GM21528 (cell line): ENCODE measurements around the gene LRP5.
"Not testable (repeated sequence)": the region's sequence is repeated elsewhere in the genome, so short reads cannot be mapped to it uniquely, and the experiment has no call there.

ENCODE experiments used
- ATAC-seq: cut with Tn5 transposase; IDR thresholded peaks from one replicate; pipeline ENCODE4 v1.9.1; 2021; ENCODE audit warnings: mild to moderate bottlenecking, moderate library complexity; ENCODE audit not compliant: unreplicated experiment, low FRiP score

The LRP5 gene

DNA sequence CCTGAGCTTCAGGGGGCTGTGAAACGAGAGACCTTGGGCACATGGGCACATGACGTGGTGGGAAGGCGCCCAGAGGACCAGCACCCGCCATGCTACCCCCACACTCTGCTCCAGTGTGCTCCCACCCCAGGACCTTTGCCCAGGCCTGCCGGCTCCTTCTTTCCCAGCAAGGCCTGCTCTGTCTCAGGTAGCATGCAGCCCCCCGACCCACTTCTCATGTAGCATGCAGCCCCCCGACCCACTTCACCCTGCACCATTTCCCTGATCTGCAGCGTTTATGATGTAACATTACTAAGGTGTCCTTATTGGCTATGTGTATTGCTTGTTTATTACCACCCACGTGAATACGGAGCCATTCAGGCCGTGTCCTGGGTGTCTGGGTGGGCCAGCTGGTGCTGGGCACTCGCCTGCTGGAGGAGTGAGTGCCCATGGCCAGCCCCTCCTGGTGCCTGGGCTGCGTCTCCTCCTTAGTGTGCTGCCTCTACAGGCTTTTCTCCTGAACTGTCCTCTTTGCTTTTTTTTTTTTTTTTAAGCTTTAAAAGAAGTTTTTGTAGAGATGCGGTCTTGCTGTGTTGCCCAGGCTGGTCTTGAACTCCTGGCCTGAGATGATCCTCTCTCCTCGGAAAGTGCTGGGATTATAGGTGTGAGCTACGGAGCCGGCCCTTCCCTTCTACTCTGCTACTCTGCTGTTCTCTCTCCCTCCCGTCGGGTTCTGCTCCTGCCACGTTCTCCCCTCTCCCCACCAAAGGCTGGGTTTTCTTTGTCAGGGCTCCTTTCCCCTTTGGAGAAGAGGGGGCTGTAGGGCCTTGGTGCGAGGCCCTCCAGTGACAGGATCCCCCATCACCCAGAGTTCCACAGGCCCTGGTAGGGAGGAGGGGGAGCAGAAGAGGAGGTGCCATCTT lies 29.4 kb downstream of the LRP5 start:
- ATAC-seq = no peak

DNA sequence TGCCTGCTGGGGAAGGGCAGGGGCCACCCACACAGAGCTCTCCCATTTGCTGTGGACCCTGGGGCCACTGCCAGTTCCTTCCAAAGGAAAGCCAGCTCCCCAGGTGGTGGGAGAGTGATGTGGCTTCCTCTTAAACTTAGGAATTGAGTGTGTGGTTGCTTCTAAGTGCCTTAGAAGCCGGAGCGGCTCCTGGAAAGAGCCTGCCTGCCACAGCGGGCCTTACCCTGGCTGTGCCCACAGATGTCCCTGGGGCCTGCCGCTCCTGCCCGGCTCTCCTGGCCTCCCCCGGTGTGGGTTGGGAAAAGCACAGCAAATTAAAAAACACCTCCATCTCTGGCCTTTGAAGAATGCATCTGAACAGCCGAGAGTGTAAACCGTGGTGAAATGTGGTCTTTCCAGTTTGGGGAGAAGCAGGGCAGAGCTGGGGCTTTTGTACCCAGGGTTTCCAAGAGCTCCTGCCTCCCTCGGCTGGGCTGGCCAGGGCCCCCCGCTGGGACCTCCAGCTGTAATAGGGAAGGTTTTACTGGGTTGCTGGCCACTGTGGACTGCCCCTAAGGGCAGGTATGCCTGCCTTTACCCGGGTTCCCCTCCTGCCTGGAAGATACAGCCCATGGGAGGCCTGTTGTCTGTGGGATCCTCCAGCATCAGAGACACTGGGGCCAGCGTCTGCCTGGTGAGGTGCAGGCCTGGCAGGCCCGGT lies 30.2 kb downstream of the LRP5 start:
- no peak for ATAC-seq

DNA sequence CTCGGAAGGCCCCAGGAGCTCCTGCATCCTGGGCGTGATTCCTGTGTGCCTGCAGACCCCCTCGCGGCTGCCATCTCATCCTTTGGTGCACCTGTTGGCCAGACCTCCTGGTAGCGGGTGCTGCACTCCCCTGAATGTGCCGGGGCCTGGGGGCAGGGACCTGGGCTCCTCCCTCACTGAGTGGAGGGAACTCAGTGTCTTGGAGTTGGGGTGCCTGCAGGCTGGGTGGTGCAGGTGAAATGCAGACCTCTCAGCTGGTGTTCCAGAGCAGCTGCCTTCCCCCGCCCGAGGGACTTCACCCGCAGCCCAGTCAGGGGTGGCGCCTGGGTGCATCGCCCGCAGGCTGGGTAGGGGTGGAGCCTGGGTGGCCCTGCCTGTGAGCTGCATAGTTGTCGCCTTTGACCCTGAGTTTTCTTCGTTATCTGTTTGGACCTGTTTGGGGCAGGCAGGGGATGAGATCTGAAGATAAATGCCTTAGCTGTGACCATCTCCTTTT lies 31.4 kb downstream of the LRP5 start:
- no peak for ATAC-seq

DNA sequence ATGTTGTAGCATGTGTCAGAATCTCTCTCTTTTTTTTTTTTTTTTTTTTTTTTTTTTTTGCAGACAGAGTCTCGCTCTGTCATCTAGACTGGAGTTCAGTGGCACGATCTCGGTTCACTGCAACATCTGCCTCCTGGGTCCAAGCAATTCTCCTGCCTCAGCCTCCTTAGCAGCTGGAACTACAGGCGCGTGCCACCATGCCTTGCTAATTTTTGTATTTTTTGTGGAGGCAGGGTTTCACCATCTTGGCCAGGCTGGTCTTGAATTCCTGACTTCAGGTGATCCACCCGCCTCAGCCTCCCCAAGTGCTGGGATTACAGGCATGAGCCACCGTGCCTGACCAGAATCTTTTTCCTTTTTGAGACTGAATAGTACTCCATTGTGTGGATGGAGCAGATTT lies 32.4 kb downstream of the LRP5 start:
- not testable (repeated sequence) for ATAC-seq

DNA sequence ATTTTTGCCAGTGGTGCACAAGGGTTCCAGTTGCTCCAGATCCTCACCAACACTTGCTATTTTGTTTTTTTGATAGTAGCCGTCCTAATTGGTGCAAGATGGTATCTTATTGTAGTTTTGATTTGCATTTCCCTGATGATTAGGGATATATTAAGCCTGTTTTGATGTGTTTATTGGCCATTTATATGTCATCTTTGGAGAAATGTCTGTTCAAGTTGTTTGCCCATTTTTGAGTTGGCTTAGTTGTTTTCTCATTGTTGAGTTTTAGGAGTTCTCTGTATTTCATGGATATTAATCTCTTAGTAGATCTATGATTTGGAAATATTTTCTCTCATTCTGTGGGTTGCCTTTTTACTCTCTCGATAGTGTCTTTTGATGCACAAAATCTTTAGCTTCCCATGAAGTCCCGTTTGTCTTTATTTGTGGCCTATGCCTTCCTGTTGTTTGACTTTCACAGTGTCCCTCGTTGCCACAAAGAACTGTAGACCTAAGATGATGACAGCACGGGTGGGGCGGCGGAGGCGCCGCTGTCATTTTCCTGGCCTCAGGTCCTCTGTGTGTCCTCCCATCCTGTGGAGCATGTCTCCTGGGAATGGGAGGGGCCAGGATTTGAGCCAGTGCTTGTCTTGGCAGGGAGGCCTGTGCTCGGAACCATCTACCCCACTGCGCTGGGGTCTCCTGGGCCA lies 33.5 kb downstream of the LRP5 start:
- ATAC-seq = no peak

DNA sequence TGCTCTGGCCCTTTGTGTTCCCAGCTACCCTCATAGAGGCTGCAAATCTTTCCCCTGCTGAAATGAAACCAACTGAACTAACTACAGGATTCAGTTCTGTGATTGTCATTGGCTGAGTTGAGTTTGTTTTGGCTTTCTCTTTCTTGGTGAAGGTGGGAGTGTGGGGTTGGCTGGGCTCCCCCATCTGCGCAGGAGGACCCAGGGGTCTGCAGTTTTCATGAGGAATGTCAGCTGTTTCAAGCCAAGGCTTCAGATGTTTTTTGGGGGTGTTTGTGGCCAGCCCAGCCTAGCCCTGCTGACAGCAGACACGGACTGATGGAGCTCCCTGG lies 34.0 kb downstream of the LRP5 start:
- no peak for ATAC-seq

DNA sequence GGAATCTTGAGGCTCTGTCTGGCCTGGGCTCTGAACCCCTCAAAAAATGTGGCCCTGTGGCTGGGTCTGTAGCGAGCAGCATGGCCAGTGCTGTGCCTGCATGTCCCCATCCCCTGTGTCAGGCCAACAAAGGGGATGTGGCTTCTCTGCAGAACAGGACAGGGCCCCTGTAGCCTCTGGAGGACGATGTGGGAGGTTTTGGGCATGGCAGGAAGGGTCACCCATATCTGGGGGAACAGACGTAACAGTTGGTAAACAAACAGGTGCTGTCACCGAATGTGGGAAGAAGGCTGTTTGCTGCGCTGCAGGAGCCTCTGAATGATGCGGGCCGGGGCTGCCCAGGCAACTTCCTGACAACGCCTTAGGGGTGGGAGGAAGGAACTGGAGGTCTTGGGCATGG lies 35.0 kb downstream of the LRP5 start:
- no peak for ATAC-seq

DNA sequence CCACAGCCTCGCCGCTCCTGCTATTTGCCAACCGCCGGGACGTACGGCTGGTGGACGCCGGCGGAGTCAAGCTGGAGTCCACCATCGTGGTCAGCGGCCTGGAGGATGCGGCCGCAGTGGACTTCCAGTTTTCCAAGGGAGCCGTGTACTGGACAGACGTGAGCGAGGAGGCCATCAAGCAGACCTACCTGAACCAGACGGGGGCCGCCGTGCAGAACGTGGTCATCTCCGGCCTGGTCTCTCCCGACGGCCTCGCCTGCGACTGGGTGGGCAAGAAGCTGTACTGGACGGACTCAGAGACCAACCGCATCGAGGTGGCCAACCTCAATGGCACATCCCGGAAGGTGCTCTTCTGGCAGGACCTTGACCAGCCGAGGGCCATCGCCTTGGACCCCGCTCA lies 35.5 kb downstream of the LRP5 start:
- ATAC-seq = no peak

DNA sequence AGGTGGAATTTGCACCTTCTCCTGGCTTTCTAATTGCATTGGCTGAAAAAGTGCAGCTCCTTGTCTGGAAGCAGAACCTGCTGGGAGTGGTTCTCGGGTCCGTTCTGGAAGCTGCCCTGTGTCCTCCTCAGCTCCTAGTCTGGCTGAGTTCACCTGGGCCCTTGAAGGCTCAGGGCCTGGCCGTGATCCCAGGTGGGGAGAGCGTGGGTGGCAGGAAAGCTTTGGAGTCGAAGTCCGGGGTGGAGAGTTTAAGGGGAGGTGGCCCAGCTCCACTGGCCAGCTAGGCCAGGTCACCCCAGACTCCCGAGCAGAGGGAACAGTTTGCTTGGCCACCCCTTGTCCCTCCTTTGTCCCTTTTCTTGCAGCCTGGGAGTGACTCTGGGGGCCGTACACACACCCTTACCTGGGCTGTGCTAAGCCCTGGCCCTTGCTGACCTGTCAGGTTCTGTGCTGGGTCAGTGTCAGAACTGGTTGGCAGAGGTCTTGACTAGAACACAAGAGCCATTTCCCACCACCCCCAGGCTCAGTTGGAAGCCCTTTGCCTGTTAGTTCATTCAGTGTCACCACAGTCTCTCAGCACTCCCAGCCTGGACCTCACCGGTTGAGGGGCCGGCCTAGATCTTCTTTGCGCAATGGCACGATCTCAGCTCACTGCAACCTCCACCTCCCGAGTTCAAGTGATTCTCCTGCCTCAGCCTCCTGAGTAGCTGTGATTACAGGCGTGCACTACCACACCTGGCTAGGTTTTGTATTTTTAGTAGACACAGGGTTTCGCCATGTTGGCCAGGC lies 37.3 kb downstream of the LRP5 start:
- ATAC-seq = no peak

DNA sequence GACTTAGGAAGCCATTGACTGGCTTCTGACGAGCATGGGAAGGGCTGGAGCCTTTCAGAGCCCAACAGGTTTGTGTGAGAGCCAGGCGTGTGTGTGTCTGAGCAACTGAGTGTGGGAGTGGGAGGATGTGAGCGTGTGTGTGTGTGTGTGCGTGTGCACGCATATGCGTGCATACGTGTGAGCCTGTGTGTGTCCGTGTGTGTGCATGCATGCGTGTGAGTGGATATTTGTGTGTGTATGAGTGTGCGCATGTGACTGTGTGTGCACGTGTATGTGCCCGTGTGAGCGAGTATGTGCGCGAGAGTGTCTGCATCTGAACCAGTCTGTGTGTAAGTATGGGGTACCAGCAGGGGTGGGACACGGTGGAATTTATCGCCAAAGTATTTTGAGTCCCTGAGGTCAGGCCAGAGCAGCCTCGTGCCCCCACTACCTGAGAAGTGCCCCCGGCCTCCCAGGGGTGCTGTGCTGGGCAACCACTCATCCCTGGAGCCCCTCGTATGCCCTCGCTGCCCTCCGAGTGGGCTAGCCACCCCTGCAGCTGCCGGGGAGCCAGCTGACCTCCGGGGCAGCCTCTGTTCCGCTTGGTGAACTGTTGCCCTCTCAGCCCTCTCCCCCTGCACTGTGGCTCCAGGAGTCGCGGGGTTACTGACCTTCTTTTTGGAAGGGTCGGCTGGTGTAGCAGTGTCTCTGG lies 38.5 kb downstream of the LRP5 start:
- no peak for ATAC-seq

DNA sequence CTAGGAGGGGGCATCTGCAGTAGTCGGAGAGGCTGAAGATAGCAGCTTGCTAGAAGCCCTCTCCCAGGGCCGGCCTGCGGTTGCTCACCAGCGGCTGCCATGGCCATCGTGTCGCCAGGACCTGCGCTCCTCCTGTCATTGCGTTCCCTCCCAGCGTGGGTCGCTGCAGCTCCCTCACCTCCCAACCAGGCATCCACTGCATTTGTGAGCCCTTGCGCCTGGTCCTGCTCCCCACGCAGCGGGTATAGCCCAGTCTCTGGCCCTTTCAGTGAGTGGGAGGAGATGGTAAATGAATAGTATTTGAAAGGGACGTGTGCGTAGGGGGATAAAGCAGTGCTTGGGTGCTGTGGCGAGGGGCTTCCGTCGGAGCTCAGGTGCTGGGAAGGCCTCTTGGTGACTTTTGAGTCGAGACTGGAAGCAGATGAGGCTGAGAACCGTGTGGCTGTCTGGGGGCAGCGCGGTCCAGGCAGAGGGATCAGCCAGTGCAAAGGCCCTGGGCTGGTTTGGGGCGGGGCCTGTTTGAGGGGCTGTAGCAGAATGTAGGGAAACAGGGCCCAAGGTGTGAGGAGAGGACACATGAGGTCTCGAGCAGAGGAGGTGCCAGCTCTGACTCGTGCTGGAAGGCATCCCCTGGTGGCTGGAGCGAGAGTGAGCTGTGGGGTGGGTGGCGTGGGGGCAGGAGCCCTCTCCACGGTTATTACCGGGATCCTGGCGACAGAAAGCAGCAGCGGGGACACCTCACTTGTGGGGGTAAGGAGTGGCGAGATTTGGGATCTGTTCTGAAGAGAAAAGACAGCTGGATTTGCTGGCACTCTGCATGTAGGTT lies 39.3 kb downstream of the LRP5 start:
- ATAC-seq = no peak

DNA sequence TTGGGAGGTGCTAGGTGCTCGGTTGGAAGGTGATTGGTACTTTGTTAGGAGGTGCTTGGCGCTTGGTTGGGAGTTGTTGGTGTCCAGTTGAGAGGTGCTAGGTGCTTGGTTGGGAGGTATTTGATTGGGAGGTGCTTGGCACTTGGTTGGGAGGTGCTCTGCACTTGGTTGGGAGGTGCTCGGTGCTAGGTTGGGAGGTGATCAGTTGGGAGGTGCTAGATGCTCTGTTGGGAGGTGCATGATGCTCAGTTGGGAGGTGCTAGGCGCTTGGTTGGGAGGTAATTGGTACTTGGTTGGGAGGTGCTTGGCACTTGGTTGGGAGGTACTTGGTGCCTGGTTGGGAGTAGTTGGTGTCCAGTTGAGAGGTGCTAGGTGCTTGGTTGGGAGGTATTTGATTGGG lies 40.2 kb downstream of the LRP5 start:
- no peak for ATAC-seq

DNA sequence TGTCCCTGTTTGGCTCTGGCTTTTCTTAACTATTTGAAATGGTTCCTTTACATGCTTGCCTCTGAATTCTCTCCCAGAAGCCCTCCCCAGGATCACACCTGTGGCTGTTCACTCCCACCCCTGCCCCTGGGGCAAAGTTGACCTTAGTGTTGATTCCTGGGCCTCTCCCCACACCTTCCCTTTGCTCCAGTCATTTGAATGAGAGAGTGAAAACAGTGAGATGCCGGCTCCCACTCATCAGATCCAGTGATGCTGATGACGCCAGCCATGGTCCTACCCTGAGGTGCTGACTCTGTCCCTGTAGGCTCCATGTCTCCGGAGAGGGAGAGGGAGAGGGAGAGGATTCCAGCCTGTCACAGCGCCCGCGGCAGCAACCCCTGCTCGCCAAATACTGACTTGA lies 40.7 kb downstream of the LRP5 start:
- ATAC-seq = no peak

DNA sequence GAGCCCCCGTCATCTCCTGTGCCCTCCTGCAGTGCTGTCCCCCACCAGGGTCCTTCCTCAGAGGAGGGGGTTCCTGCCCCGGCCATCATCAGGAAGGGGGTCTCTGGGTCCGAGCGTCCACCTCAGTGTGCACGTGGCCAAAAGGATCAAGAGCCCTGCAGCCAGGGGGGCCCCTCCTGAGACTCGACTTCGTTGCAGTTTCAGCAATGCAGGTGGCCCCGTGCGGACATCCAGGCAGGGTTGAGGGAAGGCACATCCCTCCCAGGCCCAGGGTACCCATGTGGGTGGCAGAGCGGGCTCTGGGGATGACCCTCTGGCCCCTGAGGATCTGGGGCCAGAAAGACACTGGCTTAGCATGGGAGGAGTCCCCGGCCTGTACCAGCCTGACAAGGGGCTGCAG lies 41.3 kb downstream of the LRP5 start:
- no peak for ATAC-seq

DNA sequence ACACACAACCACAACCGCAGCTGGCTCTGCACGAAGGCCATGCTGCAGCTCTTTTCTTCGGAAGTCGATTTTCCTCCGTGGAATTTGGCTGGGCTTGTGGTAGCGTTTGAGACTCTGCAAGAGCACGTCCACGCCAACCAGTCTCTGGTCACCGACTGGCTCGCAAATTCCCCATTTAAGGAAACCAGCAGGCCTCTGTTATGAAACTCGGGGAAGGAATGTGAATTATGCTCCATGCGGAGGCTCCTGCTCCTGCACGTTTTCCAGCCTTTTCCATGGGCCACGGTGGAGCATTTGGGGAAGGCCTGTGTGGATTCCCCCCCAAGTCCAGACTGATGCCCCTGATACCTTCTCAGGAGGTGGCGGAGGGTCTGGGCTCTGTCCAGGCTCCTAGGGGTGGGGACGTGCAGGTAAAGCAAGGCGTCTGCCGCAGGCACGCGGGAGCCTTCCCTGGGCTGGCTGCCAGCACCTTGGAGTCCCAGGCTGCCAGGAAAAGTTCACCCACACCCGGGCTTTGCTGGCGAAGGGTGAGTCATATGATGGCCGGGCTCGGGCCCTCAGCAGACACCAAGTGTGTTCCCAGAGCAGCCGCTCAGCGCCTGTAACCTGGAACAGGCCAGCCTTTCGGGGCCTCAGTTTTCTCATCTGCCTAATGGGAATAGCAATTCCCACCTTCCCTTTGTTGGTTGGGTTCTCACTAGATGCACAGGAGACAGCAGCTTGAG lies 41.9 kb downstream of the LRP5 start:
- ATAC-seq = no peak

DNA sequence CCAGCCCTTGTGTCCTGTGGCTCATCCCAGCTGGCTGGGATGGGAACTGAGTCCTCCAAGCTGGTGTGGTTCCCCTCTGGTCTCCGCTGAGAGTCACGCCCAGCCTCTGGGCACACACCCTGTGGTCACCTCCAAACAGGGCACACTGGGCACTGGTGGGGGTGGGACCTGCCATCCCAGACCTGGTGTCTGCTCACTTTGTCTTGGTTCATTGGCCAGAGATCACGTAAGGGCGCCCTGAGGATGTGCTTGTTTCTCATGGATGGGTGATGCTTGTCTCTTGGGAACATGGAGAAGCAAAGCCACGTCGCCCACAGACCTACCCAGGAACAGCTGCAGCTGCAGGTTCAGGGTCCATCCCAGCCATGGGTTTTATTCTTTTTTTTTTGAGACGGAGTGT lies 43.1 kb downstream of the LRP5 start:
- ATAC-seq = no peak

DNA sequence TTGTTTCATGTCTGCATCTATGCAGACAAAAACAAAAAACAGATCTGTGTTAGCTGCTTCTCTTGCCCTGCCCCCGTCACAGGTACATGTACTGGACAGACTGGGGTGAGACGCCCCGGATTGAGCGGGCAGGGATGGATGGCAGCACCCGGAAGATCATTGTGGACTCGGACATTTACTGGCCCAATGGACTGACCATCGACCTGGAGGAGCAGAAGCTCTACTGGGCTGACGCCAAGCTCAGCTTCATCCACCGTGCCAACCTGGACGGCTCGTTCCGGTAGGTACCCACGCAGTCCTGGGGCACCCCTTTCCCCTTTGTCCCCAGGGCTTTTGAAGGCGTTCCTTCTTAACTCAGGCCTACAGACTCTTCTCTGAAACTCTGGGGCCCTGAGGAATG lies 45.2 kb downstream of the LRP5 start:
- no peak for ATAC-seq

DNA sequence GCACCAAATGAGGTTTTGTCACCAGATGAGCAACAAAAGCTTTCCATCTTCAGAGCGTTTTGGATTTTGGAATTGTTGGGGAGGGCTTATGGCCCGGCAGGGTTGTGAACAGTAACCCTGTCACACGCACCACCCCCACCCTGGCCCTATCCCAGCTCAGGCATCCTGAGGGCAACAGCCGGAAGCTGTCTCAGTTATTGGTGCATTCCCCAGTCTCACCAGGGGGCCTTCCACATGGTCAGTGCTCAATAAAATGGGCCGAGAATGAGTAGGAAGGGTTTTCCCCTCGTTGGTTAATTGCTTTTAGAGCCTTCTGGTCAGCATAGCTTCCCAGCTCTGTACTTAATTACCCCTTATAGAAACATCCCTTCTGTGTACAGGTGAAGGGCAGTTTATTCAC lies 46.0 kb downstream of the LRP5 start:
- no peak for ATAC-seq

DNA sequence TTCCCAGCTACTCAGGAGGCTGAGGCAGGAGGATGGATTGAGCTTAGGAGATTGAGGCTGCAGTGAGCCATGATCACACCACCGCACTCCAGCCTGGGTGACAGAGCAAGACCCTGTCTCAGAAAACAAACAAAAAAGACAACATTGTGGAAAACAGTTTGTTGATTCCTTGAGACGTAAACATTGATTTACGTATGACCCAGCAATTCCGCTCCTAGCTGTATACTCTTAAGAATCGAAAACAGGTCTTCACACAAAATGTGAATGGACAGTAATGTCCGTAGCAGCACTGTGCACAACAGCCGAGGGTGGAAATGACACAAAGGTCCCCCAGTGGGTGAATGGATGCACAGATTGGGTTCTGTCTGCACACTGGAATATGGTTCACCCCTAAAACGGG lies 49.3 kb downstream of the LRP5 start:
- ATAC-seq = no peak
